Fibroblast of villous mesenchyme (primary cell): ENCODE data around the gene HEMGN. TPM values are rescaled to one million over a fixed set of nuclear protein-coding genes. Genes with fewer than 3 reads are reported as not detected.

Experiments
- DNase-seq: peaks from one replicate; pipeline ENCODE4 v3.0.0-alpha.2; 2010; ENCODE audit warnings: low read depth
- H3K4me3 ChIP-seq: 2 replicates; pipeline ENCODE4 v1.5.1; 2011; ENCODE audit warnings: low read depth, mild to moderate bottlenecking, low read length
- total RNA-seq: library from RNA; depleted of rRNA; stranded (reverse); fragments of >200 nt; gene quantifications from 2 replicates; pipeline ENCODE4 v1.2.3, GENCODE V29; 2012
- TF ChIP-seq, protein P1 (sequence below): IDR thresholded peaks from 2 replicates; pipeline ENCODE4 v1.5.1; 2012; ENCODE audit warnings: low read depth, mild to moderate bottlenecking, low read length; ENCODE audit not compliant: insufficient read depth

HEMGN gene
- total RNA-seq, 1 donor: not detected

DNA sequence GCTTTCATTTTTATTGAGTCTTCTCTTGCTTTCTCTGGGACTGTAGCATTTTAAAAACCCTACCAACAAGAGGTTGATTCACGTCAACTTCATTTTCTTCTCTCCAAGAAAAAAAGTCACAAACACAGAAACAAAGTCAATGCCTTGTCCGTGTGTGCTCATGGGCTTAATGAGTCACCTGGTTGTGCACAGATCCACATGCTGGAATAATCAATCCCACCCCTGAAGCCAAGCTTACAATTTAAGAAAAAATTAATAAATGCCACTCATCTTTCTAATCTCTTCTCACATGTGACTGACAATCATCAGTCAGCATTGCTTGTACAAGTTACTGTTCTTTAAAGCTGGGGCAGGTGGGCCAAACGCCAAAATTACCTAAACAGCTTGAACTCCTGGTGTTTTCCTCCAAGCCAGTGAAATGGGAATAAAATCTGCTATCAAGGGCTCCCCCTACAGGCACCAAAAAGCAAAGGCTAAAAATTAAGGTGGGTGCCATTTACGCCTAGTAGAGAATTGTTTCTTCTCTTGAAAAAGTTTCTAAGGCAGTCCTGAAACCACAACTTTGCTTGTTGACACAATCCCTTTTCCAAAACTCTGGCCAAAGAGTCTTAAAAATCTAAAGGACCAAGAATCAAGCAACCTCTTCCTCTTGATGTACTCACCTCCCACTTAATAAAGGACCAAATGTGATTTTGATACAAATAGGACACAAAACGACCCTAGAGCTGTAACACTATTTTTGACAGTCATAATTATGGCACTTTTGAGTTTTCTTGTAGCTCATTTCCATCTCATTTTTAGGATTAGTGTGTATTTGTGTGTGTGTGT is 37.0 kb downstream of the HEMGN start:
- no peak overlapping the region for H3K4me3 ChIP-seq
- TF ChIP-seq, protein P1, sequence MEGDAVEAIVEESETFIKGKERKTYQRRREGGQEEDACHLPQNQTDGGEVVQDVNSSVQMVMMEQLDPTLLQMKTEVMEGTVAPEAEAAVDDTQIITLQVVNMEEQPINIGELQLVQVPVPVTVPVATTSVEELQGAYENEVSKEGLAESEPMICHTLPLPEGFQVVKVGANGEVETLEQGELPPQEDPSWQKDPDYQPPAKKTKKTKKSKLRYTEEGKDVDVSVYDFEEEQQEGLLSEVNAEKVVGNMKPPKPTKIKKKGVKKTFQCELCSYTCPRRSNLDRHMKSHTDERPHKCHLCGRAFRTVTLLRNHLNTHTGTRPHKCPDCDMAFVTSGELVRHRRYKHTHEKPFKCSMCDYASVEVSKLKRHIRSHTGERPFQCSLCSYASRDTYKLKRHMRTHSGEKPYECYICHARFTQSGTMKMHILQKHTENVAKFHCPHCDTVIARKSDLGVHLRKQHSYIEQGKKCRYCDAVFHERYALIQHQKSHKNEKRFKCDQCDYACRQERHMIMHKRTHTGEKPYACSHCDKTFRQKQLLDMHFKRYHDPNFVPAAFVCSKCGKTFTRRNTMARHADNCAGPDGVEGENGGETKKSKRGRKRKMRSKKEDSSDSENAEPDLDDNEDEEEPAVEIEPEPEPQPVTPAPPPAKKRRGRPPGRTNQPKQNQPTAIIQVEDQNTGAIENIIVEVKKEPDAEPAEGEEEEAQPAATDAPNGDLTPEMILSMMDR: peak; percentile 80
- peak; percentile 46 for DNase-seq

DNA sequence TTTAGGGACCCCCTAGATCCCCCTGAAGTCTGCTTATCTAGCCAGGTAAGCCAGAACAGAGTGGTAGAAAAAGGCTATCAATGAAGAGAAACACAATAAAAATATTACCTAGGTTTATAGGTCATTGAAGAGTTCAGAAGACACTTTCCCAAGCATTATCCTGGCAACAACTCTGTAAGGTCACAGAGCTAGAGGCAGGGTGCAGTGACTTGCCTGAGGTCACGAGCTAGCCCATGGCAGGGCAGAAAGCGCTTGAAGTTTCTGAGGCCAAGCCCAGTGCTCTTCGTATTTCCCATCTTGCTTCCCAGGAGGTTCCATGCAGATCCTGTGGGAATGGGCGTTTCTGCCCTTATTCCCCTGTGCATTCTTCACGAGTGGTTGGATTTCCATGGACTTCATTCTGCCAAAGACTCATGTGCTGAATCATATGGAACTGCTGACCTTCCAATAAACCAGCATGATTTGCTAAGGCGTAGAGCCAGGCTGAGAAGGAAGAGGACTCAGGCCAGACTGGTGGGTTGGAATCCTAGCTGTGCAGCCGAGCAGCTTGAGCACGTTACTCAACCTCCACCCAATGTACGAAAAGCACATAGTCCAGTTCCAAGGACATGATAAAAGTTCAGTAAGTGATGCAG is 37.8 kb downstream of the HEMGN start:
- H3K4me3 ChIP-seq: no peak overlapping the region
- DNase-seq: peak; percentile 10
- TF ChIP-seq, protein P1: no peak

DNA sequence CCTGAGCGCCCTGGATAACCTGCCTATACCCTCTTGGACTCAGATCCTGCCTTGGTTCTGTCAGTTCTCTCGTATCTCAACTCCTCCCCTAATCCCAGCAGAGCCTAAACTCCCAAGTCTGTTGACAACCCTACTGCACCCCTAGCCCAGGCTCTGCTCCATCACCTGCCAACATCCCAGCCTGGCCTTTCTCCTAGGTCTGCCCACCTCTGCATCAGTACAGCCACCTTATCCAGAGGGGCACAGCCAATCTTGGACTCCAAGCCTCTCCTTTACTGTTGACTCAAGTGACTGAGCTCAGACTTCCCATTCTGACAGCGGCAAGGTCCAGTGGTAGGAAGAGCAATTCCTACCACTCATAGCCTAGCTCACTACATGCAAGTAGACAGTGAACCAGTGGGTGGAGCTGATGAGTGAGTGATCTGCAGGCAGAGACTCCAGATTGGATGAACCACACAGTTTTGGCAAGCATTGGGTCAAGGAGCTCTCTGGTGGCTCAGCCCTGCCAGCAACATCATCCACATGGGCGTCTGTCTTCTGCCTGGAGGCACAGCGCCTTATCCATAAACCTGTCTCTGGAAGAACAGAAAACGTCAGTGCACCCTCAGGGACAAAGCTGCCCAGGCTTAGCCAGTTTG is 42.2 kb downstream of the HEMGN start:
- no peak overlapping the region for H3K4me3 ChIP-seq
- TF ChIP-seq, protein P1: peak; percentile 30
- DNase-seq: no peak

DNA sequence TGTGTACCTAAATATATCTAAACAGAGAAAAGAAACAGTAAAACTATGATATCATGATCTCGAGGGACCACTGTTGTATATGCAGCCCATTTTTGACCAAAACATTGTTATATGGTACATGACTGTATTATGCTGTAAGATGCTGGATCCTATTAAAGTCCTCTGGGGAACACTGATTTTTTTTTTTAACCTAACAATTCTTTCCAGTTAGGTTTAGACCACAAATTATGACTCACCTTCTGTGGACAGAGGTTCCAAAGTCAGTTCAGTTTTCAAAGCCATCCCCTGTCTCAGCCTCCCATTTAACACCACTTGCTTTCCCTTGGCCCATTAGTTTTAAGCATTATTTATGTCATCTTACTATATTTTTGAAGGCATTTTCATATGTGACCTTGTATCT is 42.8 kb downstream of the HEMGN start:
- TF ChIP-seq, protein P1: no peak
- H3K4me3 ChIP-seq: no peak overlapping the region
- DNase-seq: no peak

DNA sequence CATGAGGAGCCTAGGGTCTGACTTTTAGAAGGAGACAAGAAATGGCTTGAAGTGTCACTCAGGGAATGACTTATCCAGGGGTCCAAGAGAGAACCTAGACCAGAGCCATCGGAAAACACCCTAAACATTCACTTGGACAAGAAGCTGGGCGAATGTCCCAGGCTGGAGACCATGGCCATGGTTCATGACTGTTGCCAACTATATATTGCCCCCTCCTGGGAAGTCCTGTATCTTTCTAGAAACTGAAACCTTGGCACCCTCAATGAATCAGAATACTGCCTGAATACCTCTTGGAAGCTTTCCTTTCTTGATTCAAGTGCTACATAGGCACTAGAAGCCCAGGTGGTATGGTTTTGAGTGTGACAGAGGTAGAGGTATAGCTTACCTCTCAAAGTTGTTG is 45.6 kb downstream of the HEMGN start:
- no peak overlapping the region for H3K4me3 ChIP-seq
- TF ChIP-seq, protein P1: peak; percentile 5
- no peak for DNase-seq

DNA sequence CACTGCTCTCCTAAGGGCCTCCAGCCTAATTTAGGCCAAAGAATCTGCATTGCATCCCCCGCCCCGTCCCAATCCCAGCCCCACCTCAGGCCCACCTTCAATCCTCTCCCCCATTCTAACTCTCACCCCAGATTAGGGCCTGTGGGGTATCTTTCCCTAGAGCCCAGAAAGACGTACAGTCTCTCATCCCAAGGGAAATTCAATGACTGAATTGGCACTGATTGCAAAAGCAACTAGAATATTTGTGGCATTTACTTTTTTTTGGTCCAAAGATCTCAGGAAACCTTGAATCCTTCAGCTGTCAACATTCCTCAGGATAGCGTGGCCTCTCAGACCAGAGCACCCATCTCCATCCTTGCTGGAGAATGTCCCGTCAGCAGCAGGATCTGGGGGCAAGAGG is 46.2 kb downstream of the HEMGN start:
- DNase-seq: no peak
- H3K4me3 ChIP-seq: no peak overlapping the region
- TF ChIP-seq, protein P1: no peak
